T47D (cell line): ENCODE measurements around the gene ATP8A2.

ENCODE experiments used
- DNase-seq, 2 experiments: peaks; one replicate each; pipeline versions ENCODE4 v3.0.0 to v3.0.0-alpha.2; 2011 to 2012; ENCODE audit warnings: low read depth in 1 of 2, low spot score in 1 of 2
- JUND ChIP-seq: IDR thresholded peaks from 2 replicates; pipeline ENCODE4 v1.6.1; 2012; ENCODE audit warnings: low read depth
- in situ Hi-C: cut with HindIII; loops from 2 replicates; pipeline ENCODE4 v1.10.0; 2016; ENCODE audit warnings: low sequenced_read_pairs, low pct_unique_long_range_greater_than_20kb

The ATP8A2 gene

GRCh38 chr13:25585000-25585399 is 213.2 kb downstream of the ATP8A2 start:
- in situ Hi-C loops, result no loop called here
- DNase-seq, result no peak
- no peak for TF ChIP-seq JUND

GRCh38 chr13:25587326-25587980 is 215.7 kb downstream of the ATP8A2 start:
- no peak for TF ChIP-seq JUND
- DNase-seq, result no peak
- in situ Hi-C loops, result no loop called here

GRCh38 chr13:25588336-25589060 is 216.7 kb downstream of the ATP8A2 start:
- no peak for TF ChIP-seq JUND
- no peak for DNase-seq
- in situ Hi-C loops, result no loop called here

GRCh38 chr13:25598421-25598820 is 226.6 kb downstream of the ATP8A2 start:
- in situ Hi-C loops, result no loop called here
- DNase-seq, result no peak
- no peak for TF ChIP-seq JUND

- DNase-seq, result peak in 1 of 2 experiments; percentile 20
- in situ Hi-C loops, result no loop called here
- no peak for TF ChIP-seq JUND
These were observed 230.4 kb downstream of the ATP8A2 start for GRCh38 chr13:25602176-25602575.

- DNase-seq, result no peak
- in situ Hi-C loops, result no loop called here
- TF ChIP-seq JUND, result no peak
These were observed 232.3 kb downstream of the ATP8A2 start for GRCh38 chr13:25604106-25604505.

- DNase-seq, result no peak
- in situ Hi-C loops, result no loop called here
- TF ChIP-seq JUND, result no peak
These were observed 235.3 kb downstream of the ATP8A2 start for GRCh38 chr13:25607096-25607495.

- TF ChIP-seq JUND, result no peak
- DNase-seq, result no peak
- in situ Hi-C loops, result no loop called here
These were observed 236.4 kb downstream of the ATP8A2 start for GRCh38 chr13:25608181-25608580.

- DNase-seq, result no peak
- in situ Hi-C loops, result no loop called here
- no peak for TF ChIP-seq JUND
These were observed 244.9 kb downstream of the ATP8A2 start for GRCh38 chr13:25616674-25617073.

GRCh38 chr13:25619897-25620296 is 248.1 kb downstream of the ATP8A2 start:
- in situ Hi-C loops, result no loop called here
- peak; percentile 95 for TF ChIP-seq JUND
- peak; percentile 12 to 81 for DNase-seq

- in situ Hi-C loops, result no loop called here
- TF ChIP-seq JUND, result no peak
- no peak for DNase-seq
These were observed 253.6 kb downstream of the ATP8A2 start for GRCh38 chr13:25625414-25625813.

- DNase-seq, result no peak
- in situ Hi-C loops, result no loop called here
- no peak for TF ChIP-seq JUND
These were observed 258.6 kb downstream of the ATP8A2 start for GRCh38 chr13:25630329-25630900.

- TF ChIP-seq JUND, result no peak
- in situ Hi-C loops, result no loop called here
- no peak for DNase-seq
These were observed 260.6 kb downstream of the ATP8A2 start for GRCh38 chr13:25632166-25632888.
